Sigmoid colon (tissue), 7 donors: ENCODE data around the gene TLR10. TPM values are rescaled to one million over a fixed set of nuclear protein-coding genes. Genes with fewer than 3 reads are reported as not detected.
A peak's percentile ranks its signal among the peaks of the same experiment; 100 is the strongest.
"Not testable (repeated sequence)": the region's sequence is repeated elsewhere in the genome, so short reads cannot be mapped to it uniquely, and the experiment has no call there.

Experiments used
- DNase-seq: peaks from one replicate; pipeline ENCODE4 v3.0.0-alpha.2; 2019
- H3K27ac ChIP-seq, 4 donors: fragments of 200-600 bp; sonication (generic); one replicate each; pipeline ENCODE4 v1.5.1; 2016 to 2019; ENCODE audit warnings: mild to moderate bottlenecking in 1 of 4
- H3K27me3 ChIP-seq, 3 donors: fragments of 200-600 bp; sonication (generic); one replicate each; pipeline ENCODE4 v1.5.1; 2019; ENCODE audit warnings: mild to moderate bottlenecking in 1 of 3
- H3K36me3 ChIP-seq, 4 donors: fragments of 200-600 bp; sonication (generic); one replicate each; pipeline ENCODE4 v1.5.1; 2016 to 2019
- H3K4me1 ChIP-seq, 4 donors: fragments of 200-600 bp; sonication (generic); one replicate each; pipeline ENCODE4 v1.5.1; 2017 to 2019
- H3K4me3 ChIP-seq, 4 donors: fragments of 200-600 bp; sonication (generic); one replicate each; pipeline ENCODE4 v1.5.1; 2017 to 2019; ENCODE audit warnings: mild to moderate bottlenecking in 2 of 4, moderate library complexity in 1 of 4
- H3K9me3 ChIP-seq, 4 donors: fragments of 200-600 bp in 3 of 4; sonication (generic) in 3 of 4; one replicate each; pipeline versions ENCODE4 v1.5.1 to v1.6.1; 2013 to 2019
- CTCF ChIP-seq, 4 experiments: fragments of 450-650 bp in 3 of 4; fragments of 200-600 bp in 1 of 4; IDR thresholded peaks; one replicate each; pipeline ENCODE4 v1.5.1; 2016 to 2019; ENCODE audit warnings: antibody characterized with exemption in 4 of 4, mild to moderate bottlenecking in 3 of 4, moderate library complexity in 2 of 4
- EP300 ChIP-seq, 4 donors: sonication (generic); formaldehyde crosslinking; IDR thresholded peaks; one replicate each; pipeline ENCODE4 v1.6.1; 2017; ENCODE audit warnings: antibody characterized with exemption in 4 of 4
- POLR2A ChIP-seq, 2 donors: fragments of 450-650 bp; IDR thresholded peaks; one replicate each; pipeline ENCODE4 v1.6.1; 2016; ENCODE audit warnings: antibody characterized with exemption in 2 of 2, mild to moderate bottlenecking in 2 of 2, moderate library complexity in 2 of 2
- POLR2AphosphoS5 ChIP-seq, 4 donors: sonication (generic); formaldehyde crosslinking; IDR thresholded peaks; one replicate each; pipeline ENCODE4 v1.6.1; 2017; ENCODE audit warnings: antibody characterized with exemption in 4 of 4
- WGBS, 2 donors: extraction: QIAGEN DNeasy Blood & Tissue Kit; methylation state at CpG; one replicate each; pipeline ENCODE4 v1.1.7; 2013; 5-methylcytosine and 5-hydroxymethylcytosine counted together
- intact Hi-C: fragments of 100-400 bp; cut with DNase I; formaldehyde crosslinking; loops from one replicate; pipeline ENCODE4 v1.15.1; 2023
- polyA plus RNA-seq, 3 donors: library from polyadenylated mRNA; stranded (reverse); fragments of 200-250 nt; gene quantifications; one replicate each; pipeline ENCODE4 v1.2.3, GENCODE V29; 2013
- total RNA-seq, 4 donors: library from RNA; depleted of rRNA; stranded (reverse); fragments of >200 nt; gene quantifications; one replicate each; pipeline ENCODE4 v1.1.0, GENCODE V29; 2016
- donor health status: healthy with polysubstance abuse.
- donor health status: Bipolar disorder and iron deficiency.
- donor health status: healthy.

Gene TLR10
- total and polyA plus RNA-seq, 7 donors, result under 0.01 to 6.8 (median 0.16) TPM; not detected in 2

- Histone ChIP-seq H3K4me3 (no peak overlapping the region), H3K36me3 (no peaks in the 10 kb centered on the region), H3K27ac (peak overlapping the region; percentile 12 to 45 (median 42)), H3K9me3 (no peaks in the 10 kb centered on the region), H3K4me1 (no peaks in the 10 kb centered on the region), H3K27me3 (no peaks in the 10 kb centered on the region)
- TF ChIP-seq POLR2AphosphoS5 (IDR thresholded peaks at IDR 0.05), result peak in 1 of 4 donors; percentile 24
- no peak for TF ChIP-seq CTCF (IDR thresholded peaks at IDR 0.05)
- 53 to 63% methylated on average over 3 of the region's 3 CpGs for WGBS, 2 donors
- DNase-seq, result no peak
- intact Hi-C loops, result no loop called here
Measured at GRCh38 chr4:38815885-38816782, 33.3 kb upstream of the TLR10 start.

DNA sequence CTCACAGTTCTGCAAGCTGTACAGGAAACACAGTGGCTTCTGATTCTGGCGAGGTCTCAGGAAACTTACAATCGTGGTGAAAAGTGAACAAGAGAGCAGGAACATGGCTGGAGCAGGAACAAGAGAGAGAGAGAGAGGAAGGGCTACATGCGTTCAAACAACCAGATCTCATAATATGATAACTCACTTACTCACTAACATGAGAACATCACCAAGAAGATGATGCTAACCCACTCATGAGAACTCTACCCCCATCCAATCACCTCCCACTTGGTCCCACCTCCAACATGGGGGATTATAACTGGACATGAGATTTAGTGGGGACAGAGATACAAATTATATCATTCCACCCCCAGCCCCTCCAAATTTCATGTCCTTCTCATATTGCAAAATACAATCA lies 31.6 kb upstream of the TLR10 start:
- H3K4me3 ChIP-seq, result no peak overlapping the region
- TF ChIP-seq POLR2AphosphoS5 (IDR thresholded peaks at IDR 0.05) (no peak), CTCF (IDR thresholded peaks at IDR 0.05) (no peak), POLR2A (IDR thresholded peaks at IDR 0.05) (no peak), EP300 (IDR thresholded peaks at IDR 0.05) (no peak)
- H3K36me3 ChIP-seq, result no peaks in the 10 kb centered on the region
- H3K27ac ChIP-seq, result no peak overlapping the region
- intact Hi-C loops, result no loop called here
- 70 to 88% methylated on average over 3 of the region's 3 CpGs for WGBS, 2 donors
- no peaks in the 10 kb centered on the region for H3K4me1 ChIP-seq
- no peaks in the 10 kb centered on the region for H3K27me3 ChIP-seq
- H3K9me3 ChIP-seq, result no peaks in the 10 kb centered on the region
- DNase-seq, result no peak

GRCh38 chr4:38811297-38811696 lies 28.5 kb upstream of the TLR10 start:
- Histone ChIP-seq H3K4me1 (no peaks in the 10 kb centered on the region), H3K27me3 (no peaks in the 10 kb centered on the region), H3K36me3 (no peaks in the 10 kb centered on the region), H3K27ac (no peak overlapping the region), H3K4me3 (no peak overlapping the region), H3K9me3 (no peaks in the 10 kb centered on the region)
- 76 to 89% methylated on average over 6 of the region's 6 CpGs for WGBS, 2 donors
- no peak for TF ChIP-seq POLR2AphosphoS5 (IDR thresholded peaks at IDR 0.05)
- TF ChIP-seq CTCF (IDR thresholded peaks at IDR 0.05), result no peak
- no peak for DNase-seq
- intact Hi-C loops, result no loop called here

DNA sequence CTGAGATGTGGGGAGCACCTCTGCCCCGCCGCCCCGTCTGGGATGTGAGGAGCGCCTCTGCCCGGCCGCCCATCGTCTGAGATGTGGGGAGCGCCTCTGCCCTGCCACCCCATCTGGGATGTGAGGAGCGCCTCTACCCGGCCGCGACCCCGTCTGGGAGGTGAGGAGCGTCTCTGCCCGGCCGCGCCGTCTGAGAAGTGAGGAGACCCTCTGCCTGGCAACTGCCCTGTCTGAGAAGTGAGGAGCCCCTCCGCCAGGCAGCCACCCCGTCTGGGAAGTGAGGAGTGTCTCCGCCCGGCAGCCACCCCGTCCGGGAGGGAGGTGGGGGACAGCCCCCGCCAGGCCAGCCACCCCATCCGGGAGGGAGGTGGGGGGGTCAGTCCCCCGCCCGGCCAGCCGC lies 24.7 kb upstream of the TLR10 start:
- H3K27ac ChIP-seq, H3K36me3 ChIP-seq, H3K4me3 ChIP-seq, H3K27me3 ChIP-seq, H3K9me3 ChIP-seq, DNase-seq, intact Hi-C loops: not testable (repeated sequence)
- WGBS, 2 donors, result 96% methylated on average over 29 of the region's 29 CpGs
- peaks cover 0 to 26% (median 12%) of the 10 kb centered on the region in 4 donors for H3K4me1 ChIP-seq

DNA sequence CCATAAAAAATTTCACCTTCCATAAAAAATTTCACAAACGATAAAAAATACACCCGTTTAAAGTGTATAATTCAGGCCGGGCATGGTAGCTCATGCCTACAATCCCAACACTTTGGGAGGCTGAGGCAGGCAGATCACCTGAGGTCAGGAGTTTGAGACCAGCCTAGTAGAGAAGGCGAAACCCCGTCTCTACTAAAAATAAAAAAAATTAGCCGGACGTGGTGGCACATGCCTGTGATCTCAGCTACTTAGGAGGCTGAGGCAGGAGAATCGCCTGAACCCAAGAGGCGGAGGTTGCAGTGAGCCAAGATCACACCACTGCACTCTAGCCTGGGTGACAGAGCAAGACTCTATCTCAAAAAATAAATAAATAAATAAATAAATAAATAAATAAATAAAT lies 23.5 kb upstream of the TLR10 start:
- H3K9me3 ChIP-seq, H3K36me3 ChIP-seq, intact Hi-C loops, H3K4me3 ChIP-seq, H3K27me3 ChIP-seq, DNase-seq: not testable (repeated sequence)
- 89% methylated on average over 9 of the region's 9 CpGs for WGBS, 2 donors
- H3K27ac ChIP-seq, result peak overlapping the region in 3 of 4 donors; percentile 62 to 79 (median 70)
- peaks cover 0 to 26% (median 15%) of the 10 kb centered on the region in 4 donors for H3K4me1 ChIP-seq
